HG02938 (cell line): ENCODE results near the gene TSPAN5.
A peak's percentile ranks its signal among the peaks of the same experiment; 100 is the strongest.
"Not testable (repeated sequence)": the region's sequence is repeated elsewhere in the genome, so short reads cannot be mapped to it uniquely, and the experiment has no call there.

ENCODE experiments used
- ATAC-seq: cut with Tn5 transposase; IDR thresholded peaks from one replicate; pipeline ENCODE4 v1.9.1; 2021; ENCODE audit warnings: mild to moderate bottlenecking, moderate library complexity; ENCODE audit not compliant: unreplicated experiment

Gene TSPAN5

DNA sequence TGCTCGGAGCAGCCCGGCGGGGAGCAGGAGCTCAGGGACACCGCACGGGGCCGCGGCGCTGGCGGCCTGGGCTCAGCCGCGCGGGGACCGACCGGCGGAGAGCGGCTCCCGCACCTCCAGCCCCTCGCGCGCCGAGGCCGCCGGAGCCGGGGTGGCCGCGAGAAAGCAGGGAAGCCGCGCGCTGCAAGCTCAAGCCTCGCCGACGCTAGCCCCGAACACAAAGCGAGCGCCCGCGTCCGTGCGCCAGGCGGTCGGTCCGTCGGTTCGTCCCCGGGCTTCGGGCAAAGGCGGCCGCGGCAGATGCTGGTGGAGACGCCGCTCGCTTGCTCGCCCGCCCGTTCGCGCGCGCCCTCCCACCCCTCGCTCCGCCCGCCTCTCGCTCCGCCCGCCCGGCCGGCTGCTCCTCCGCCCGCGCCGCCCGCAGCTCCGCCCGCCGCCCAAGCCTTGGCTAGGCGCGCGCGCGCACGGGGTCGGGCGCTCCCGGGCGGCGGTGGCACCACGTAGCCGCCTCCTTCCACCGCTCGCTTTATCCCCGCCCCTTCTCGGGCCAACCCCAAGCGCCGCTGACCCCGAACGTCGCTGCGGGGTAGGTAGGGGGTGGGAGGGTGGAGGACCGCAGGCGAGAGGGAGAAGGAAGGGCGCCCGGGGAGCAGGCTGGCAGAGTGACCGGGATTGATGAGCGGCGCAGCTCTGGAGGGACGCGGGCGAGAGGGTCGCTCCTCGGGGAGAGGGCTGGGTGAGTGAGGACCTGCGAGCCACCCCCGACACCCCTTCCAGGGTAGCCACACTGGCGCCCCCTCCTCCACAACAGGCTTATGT is at the start of gene TSPAN5:
TSPAN5 (minus strand) TSS at position 325 of the 819 bp plus-strand sequence.
- ATAC-seq = peak; percentile 46

DNA sequence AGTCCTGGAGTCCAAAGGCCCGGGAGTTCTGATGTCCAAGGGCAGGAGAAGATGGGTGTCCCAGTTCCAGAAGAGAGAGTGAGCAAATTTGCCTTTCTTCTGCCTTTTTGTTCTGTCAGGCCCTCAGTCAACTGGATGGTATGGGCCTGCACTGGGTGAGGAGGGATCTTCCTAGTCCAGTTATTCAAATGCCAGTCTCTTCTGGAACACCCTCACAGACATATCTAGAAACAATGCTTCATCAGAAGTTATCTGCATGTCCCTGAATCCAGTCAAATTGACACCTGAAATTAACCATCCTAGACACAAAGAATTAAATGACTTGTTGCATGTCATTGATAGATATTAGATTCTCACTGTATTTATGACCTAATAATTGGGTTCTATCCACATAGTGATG is 48.5 kb upstream of the TSPAN5 start:
- no peak for ATAC-seq

DNA sequence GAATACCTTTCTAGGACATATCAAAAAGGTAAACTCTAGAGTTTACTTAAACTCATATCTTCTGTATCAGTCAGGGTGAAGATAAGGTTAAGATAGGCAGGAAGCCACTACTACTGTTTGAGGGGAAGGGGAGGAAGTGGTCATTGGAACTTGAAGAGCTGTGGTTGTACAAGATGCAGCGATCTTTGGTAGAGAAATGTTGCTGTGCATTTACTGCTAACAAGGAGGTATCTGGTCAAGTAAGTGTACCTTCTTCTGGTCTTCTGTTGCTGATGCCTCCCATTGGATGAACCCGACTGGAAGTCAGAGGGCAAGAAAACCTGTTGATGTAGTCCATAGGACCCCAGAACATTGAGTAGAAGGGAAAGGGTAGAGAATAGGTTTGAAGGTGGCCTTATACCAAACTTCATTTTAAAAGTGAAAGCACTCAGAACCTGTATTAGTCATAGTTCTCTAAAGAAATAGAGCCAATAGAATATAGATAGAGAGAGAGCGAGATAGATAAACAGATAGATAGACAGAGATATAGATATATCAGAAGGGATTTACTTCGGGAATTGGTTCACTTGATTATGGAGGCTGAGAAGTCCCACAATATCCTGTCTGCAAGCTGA is 47.9 kb upstream of the TSPAN5 start:
- ATAC-seq = no peak

DNA sequence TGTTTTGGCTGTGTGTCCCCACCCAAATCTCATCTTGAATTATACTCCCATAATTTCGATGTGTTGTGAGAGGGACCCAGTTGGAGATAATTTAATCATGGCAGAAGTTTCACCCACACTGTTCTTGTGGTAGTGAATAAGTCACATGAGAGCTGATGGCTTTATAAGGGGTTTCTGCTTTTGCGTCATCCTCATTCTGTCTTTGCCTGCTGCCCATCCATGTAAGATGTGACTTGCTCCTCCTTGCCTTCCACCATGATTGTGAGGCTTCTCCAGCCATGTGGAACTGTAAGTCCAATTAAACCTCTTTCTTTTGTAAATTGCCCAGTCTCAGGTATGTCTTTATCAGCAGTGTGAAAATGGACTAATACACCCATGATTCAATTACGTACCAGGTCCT is 47.2 kb upstream of the TSPAN5 start:
- ATAC-seq = not testable (repeated sequence)

DNA sequence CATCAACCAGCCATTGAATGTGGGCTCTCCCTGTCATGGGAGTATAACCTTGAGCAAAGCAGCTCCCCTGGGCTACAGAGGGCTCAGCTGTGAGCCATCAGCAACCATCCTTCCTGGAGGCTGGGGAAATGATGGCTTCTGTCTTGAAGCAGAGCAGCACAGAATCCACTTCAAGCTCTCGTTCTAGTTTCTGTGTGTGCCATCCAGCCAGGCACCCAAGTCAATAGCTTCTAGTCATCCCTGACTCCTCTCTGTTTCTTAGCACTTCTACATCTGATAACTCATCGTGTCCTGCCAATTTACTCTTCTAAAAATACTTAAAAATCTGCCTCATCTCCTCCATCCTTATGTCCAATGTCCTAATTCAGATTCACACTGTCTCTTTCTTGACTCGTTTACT is 42.2 kb upstream of the TSPAN5 start:
- no peak for ATAC-seq

DNA sequence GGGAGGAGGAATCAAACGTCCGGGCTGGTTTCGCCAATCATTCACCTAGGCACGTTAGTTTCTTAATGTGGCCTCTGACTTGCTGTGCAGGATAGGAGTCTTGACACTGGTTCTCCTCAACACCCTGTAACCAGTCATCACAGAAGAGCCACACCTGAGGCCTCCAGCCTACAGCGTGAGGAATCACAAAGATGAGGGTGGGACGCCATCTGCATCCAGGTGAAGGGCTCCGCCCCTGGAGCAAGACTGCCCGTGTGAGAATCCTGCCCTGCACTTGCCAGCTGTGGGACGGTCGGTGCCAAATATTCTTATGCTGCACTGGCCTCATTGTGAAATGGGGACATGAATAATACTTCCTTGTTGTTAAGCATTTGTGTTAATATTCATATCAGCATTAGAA is 35.7 kb upstream of the TSPAN5 start:
- ATAC-seq = no peak

DNA sequence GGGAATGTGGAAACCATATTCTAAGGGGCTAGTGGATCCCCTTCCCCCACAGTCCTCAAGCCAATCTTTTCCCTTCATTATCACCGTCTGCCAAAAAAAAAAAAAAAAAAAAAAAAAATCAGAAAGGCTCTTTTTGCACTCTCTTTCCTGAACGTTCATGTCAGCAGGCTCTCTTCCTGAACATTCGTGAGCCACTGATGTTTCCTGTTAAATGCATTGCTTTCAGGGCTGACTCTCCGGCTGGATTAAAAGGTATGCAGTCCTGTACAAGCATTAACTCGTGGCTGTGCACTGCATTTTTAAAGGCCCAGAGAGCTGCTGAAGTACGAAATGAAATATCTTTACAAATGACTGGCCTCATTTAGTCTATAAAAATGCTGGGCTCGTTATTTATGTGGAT is 34.0 kb upstream of the TSPAN5 start:
- no peak for ATAC-seq

DNA sequence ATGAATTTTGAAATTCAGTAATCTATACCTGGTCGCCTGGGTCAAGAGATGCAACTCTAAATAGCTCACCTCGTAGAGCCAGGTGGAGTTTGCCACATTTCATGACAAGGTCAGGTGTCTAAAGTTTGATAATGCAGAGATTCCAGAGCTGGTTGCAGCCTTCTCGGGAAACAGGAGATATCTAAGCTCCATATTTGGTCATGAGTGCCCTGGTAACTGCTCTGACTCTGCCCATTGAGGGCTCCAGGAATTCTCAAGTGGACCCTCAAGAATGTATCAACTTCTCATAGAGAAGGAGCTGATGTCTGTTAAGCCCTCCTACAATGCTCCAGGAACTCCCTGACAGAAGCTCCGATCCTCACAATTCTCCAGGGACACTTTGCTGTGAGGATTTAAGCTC is 33.2 kb upstream of the TSPAN5 start:
- no peak for ATAC-seq

DNA sequence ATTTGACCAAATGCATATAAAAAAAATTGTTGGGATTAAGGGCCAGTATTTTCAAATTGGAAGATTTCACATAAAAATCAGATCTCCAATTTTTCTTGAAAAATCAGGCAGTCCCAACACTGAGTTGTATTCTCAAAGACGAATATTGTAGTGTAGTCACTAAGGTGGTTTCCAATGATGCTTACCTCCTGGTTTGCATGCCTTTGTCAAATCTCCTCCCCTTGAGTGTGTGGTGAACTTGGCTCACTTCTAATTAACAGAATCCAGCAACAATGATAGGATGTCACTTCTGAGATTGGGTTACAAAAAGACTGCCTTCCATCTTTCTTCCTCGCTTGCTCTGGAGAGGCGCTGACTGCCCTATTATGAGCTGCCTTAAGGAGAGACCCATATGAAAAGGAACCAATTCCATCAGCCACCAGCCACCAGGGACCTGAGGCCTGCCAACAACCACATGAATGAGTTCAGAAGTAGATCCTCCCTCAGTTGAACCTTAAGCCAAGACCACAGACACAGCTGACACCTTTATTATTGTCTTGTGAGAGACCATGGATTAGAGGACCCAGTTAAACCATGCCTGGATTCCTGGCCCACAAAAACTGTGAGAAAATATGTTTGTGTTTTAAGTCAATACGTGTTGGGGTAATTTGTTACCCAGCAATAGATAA is 31.2 kb upstream of the TSPAN5 start:
- ATAC-seq = no peak

DNA sequence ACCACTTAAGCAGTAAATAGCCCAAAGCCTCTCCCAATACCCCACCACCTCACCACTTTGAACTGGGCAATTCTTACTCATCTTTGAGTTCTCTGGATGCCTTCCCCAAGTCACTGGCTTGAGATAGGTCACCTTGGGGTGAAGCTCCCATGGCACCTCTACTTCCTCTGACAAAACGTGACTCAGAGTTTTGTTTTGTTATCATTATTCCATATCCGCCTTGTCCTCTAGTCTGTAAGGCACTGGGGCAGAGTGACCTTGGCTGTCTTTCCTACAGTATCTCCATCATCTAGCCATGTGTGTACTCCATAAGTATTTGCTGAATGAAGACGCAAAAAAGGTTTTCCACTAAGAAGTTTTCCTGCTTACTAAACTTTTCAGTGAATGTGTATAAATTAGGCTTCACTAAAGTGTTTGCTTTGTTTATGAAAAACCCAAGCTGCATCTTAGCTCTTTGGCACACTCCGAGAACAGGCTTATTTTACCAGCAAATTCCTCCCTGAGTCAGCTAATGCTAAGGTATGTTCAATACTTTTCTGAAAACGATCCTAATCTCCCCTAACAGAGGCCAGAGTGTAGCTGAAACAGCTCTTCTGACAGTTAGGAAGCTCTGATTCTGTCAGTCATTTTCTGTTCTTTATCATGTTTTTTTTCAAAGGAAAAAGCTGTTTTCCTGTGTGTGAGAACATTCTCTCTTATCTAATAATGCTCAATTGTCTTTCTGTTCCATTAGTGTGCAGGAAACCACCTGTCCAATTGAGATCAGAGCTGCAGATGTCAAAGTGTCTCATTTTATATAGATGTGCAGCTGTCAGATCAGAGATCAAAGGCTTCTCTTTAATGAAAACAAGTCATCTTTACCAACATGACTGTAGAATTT is 30.2 kb upstream of the TSPAN5 start:
- no peak for ATAC-seq

DNA sequence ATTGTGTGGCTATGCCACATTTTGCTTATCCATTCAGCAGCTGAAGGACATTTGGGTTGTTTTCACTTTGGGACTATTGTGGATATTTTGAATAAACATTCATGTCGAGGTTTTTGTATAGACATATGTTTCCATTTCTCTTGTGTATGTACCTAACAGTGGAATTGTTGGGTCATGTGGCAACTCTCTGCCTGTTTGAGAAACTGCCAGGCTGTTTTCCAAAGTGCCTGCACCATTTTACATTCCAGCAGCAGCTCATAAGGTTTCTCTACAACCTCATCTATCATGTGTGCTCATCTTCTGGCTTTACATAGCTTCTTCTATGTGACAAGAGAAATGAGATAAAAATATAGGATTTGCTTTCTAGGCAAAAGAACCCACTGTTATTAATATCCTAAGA is 29.5 kb upstream of the TSPAN5 start:
- ATAC-seq = no peak

DNA sequence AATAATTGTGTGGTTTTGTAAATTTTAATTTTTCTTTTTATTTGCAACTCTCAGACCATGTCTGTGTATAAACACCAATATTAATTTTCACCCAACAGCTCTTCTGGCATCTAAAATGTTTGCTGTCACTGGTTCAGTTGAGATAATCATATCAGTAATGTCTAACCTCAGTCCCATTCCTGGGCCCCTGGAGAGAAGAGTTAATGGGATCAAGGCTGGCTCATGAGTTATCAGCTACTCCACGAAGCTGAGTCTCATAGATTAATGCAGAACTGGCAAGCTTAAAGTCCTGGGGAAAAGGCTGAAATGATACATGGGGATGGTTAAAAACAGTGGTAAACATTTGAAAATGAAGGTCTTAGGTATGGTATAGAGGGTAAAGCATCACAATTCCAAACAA is 28.4 kb upstream of the TSPAN5 start:
- no peak for ATAC-seq

DNA sequence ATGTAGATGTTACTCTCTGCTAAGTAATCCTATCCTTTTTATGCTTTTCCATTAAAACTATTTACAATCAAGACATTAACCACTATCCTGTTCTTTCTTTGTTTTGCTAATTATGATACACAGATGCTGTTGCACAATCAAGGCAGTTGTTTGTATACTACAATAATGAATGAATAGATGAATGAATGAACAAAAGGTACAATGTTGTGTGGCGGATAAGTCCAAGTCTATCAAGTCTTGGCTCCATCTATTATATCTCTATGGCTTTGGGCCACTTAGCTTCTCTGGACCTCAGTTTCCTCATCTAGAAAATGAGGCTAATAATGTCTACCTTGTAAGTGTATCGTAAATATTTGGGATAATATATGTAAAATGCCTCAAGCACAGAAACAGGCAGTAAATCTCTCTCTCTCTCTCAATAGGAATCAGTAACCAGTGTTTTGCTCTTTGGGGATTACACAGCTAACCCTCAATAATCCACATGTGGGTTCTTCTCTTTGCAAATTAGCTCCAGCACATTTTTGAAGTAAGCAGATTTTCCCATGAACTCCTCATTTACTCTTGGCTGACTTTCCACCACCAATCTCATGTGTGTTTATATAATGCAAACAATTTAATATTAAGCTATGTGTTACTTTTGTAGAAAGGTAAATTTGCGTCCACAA is 27.8 kb upstream of the TSPAN5 start:
- no peak for ATAC-seq

DNA sequence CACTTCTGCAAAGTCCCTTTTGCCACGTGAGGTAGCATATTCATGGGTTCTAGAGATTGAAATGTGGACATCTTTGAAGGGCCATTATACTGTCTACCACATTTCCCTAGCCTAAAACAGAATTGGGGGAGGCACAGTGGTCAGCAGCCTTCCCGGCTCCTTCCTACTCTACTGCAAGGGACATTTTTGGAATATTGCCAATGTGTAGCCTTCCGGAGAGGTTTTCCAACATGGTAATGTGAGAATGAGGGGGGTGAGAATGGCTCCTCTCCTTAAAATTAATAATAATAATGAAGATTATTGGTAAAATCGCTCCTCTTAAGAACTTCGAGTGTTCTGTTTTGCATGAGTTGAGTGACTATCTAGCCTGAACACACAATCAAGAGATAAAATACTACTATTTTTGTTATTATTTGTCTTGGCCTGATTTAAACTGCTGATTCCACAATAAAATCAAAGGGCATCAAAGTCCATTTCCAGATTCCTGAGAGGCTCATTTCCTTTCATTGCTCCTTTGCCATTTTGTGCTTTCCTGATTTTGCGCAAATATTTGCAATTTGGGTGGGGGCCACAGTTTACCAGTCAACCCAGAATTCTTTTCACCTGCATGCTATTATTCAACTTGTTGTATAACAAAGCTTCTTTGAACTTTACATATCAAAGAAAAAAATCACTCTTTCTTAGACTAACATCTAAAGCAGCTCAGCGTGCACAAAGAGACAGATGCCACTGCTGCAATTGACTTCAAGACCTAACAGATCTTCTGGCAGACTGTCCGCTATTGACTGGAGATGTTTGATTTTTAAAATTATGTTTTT is 27.0 kb upstream of the TSPAN5 start:
- ATAC-seq = no peak

DNA sequence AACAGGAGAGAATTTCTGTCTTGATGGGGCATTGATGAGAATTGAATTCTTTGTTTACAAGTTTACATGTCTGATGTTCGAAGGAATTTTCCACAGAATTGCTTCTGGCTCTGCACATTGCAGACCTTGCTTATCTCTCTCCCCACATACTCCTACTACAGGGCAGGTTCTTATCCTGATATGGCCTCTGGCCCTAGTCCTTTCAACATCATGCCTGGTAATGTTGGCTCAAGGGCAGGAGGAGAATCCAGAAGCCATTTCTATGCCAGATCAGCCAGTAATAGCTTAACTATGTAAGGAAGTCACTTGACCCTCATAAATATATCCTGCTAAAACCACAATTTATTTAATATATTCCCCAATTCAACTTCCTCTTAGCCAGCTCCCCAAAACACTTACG is 24.3 kb upstream of the TSPAN5 start:
- no peak for ATAC-seq

DNA sequence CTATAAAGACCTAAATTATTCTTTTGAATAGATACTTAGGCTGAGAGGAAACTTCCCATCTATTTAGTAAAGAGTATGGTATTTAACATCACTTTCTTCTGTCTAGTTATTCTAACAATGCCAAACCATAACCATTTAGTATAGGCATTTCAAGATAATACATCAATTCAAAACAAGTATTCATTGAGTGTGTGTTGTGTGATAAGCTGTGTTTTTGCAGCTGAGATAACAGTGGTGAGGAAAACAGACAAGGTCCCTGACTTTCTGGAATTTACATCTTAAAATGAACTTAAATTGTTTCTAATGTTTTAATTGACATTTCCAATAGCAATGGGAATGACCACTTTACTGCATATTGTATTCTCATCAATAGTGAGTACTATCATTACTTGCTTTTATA is 22.4 kb upstream of the TSPAN5 start:
- no peak for ATAC-seq

DNA sequence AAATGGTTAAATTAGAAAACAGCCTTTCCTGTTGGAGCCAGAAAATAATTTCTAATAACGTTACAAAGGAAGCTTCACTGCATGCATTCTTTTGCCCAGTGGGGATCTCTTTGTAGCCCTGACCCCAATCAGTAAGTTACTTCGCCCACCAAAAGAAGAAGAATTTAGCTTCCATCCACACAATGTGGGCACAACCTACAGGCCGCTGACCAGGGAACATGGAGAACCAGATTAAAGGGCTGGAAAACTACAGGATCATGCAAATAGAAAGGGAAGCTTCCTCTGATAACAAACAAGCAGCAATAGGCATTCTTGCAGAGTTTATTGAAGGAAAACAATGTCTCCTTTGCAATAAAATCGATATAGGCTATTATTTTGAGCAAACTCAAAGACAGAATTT is 21.3 kb upstream of the TSPAN5 start:
- no peak for ATAC-seq

DNA sequence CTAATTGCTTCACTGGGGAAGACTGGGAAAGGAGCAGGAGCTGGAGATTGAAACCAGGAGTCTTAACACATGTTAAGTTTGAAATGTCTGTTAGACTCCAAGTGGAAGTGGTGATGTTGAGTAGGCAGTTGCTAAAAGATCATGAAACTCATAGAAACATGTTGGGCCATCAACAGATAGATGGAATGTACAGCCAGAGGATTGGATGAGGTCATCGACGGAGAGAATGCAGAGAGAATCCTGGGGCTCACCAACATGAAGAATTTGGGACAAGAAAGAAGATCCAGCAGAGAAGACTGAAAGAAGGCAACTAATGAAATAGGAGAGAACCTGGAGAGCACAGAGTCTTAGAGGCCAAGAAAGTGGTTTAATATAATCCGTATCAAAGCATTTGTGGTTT is 19.4 kb upstream of the TSPAN5 start:
- ATAC-seq = no peak

DNA sequence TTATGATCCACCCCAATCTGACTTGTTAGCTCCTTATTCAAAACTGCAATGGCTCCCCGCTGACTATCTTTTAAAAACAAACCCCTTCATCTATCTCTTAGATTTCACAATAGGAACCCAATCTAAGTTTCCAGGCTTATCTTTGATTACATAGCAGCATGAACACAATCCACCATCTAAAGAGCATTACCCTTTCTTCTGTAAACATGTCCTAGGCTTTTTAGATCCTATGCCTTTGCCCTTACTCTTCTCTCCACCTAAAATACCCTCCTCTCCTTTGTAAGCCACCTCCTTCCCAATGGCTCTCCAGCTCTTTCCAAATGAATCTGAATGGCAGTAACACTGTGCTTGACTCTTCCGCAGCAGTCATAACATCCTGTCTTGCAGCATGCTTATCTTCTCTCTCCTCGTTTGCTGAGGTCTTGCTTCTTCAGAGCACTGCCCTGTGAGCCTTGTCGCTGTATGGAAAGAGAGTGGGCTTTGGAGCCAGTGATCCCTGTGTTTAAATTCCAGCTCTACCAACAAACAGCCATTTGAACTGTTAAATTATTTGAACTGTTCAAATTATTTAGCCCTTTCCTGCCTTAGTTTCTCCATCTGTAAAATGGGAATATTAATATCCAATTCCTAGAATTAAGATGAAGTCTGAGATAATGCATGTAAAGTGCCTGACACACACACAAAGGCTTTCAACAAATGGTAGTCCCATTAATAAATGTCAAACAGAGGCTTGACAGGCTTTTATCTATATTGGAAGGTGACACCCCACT is 16.2 kb upstream of the TSPAN5 start:
- no peak for ATAC-seq
